ENCODE results near the gene TUNAR.

TUNAR gene

DNA sequence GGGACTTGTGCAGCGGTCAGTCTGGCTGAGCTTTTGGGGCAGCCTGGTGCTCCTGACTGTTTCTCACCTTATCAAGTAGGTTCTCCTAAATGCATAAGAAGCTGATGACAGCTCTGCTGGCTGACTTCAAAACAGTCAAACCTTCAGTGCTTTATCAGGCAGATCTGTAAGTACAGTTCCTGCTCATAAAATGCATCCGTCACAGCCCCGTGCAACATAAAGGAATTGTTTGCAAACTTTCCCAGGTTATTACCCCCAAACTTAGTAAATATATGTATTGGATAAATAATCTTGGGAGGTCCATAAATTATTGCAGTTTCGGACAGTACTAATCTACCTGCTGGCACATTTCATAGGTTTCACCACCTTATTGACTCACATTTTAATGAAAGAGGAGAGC is 10.7 kb downstream of the TUNAR start:
- DNase-seq (ENCODE audit: low read depth, low spot score), result no peak
- TF ChIP-seq, protein P1, sequence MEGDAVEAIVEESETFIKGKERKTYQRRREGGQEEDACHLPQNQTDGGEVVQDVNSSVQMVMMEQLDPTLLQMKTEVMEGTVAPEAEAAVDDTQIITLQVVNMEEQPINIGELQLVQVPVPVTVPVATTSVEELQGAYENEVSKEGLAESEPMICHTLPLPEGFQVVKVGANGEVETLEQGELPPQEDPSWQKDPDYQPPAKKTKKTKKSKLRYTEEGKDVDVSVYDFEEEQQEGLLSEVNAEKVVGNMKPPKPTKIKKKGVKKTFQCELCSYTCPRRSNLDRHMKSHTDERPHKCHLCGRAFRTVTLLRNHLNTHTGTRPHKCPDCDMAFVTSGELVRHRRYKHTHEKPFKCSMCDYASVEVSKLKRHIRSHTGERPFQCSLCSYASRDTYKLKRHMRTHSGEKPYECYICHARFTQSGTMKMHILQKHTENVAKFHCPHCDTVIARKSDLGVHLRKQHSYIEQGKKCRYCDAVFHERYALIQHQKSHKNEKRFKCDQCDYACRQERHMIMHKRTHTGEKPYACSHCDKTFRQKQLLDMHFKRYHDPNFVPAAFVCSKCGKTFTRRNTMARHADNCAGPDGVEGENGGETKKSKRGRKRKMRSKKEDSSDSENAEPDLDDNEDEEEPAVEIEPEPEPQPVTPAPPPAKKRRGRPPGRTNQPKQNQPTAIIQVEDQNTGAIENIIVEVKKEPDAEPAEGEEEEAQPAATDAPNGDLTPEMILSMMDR (IDR thresholded peaks at IDR 0.05; ENCODE audit: insufficient read depth, low read length, missing control alignments), result no peak
- CTCF ChIA-PET, result interaction anchor here (1.0 kb wide), 1 partner anchor 8 kb away, joined by 4 read pairs; no protein-coding TSS in a partner anchor
- no peak overlapping the region for H3K4me3 ChIP-seq (ENCODE audit: low read depth, low read length)
- POLR2A ChIA-PET, result no interaction called here

- POLR2A ChIA-PET, result no interaction called here
- TF ChIP-seq, protein P1 (IDR thresholded peaks at IDR 0.05; ENCODE audit: insufficient read depth, low read length, missing control alignments), result no peak
- no peak for DNase-seq (ENCODE audit: low read depth, low spot score)
- CTCF ChIA-PET, result no interaction called here
- H3K4me3 ChIP-seq (ENCODE audit: low read depth, low read length), result no peak overlapping the region
Observed at GRCh38 chr14:95889236-95889979, 12.8 kb downstream of the TUNAR start.

- peak; percentile 16 for DNase-seq (ENCODE audit: low read depth, low spot score)
- CTCF ChIA-PET, result no interaction called here
- POLR2A ChIA-PET, result no interaction called here
- TF ChIP-seq, protein P1 (IDR thresholded peaks at IDR 0.05; ENCODE audit: insufficient read depth, low read length, missing control alignments), result no peak
- H3K4me3 ChIP-seq (ENCODE audit: low read depth, low read length), result no peak overlapping the region
Observed at GRCh38 chr14:95891742-95892141, 15.1 kb downstream of the TUNAR start.

DNA sequence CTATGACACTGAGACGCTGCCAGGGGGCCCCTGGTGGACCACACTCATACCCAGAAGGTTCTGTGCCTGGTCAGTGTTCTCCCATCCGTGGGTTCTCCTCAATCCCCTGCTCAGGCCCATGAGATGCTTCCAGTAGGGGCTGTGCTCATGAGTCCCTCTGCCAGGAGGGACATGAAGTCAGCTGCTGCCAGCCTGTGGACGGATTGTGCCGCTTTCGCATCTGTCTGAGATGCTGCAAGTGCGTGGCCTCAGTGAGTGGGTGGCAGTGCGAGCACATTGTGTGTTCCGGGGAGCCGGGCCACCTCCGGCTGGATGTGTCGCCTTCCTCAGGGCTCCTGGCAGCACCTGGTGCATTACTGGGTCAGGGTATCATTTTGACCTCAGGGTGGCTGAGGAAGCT is 15.5 kb downstream of the TUNAR start:
- TF ChIP-seq, protein P1 (IDR thresholded peaks at IDR 0.05; ENCODE audit: insufficient read depth, low read length, missing control alignments), result no peak
- ChIA-PET CTCF (no interaction called here), POLR2A (no interaction called here)
- DNase-seq (ENCODE audit: low read depth, low spot score), result no peak
- no peak overlapping the region for H3K4me3 ChIP-seq (ENCODE audit: low read depth, low read length)

GRCh38 chr14:95895720-95896119 is 19.1 kb downstream of the TUNAR start:
- no peak overlapping the region for H3K4me3 ChIP-seq (ENCODE audit: low read depth, low read length)
- POLR2A ChIA-PET, result no interaction called here
- DNase-seq (ENCODE audit: low read depth, low spot score), result no peak
- TF ChIP-seq, protein P1 (IDR thresholded peaks at IDR 0.05; ENCODE audit: insufficient read depth, low read length, missing control alignments), result peak; percentile 17
- CTCF ChIA-PET, result interaction anchor here (0.8 to 2.3 kb wide), 2 partner anchors 16 to 202 kb away, joined by 3 to 5 read pairs; no protein-coding TSS in a partner anchor

GRCh38 chr14:95896498-95897135 is 20.0 kb downstream of the TUNAR start:
- ChIA-PET POLR2A (no interaction called here), CTCF (interaction anchor here (0.8 to 2.3 kb wide), 2 partner anchors 17 to 201 kb away, joined by 3 to 5 read pairs; no protein-coding TSS in a partner anchor)
- TF ChIP-seq, protein P1 (IDR thresholded peaks at IDR 0.05; ENCODE audit: insufficient read depth, low read length, missing control alignments), result no peak
- DNase-seq (ENCODE audit: low read depth, low spot score), result no peak
- no peak overlapping the region for H3K4me3 ChIP-seq (ENCODE audit: low read depth, low read length)

Measured in AG04449 (cell line).